SHP77 (cell line): ENCODE data around the gene CASR.
A peak's percentile ranks its signal among the peaks of the same experiment; 100 is the strongest.
"Not testable (repeated sequence)": the region's sequence is repeated elsewhere in the genome, so short reads cannot be mapped to it uniquely, and the experiment has no call there.

ENCODE experiments used
- DNase-seq, 2 experiments: peaks; one replicate each; lab custom pipeline; 2025; lab: John Stamatoyannopoulos, UW

The CASR gene, protein sequence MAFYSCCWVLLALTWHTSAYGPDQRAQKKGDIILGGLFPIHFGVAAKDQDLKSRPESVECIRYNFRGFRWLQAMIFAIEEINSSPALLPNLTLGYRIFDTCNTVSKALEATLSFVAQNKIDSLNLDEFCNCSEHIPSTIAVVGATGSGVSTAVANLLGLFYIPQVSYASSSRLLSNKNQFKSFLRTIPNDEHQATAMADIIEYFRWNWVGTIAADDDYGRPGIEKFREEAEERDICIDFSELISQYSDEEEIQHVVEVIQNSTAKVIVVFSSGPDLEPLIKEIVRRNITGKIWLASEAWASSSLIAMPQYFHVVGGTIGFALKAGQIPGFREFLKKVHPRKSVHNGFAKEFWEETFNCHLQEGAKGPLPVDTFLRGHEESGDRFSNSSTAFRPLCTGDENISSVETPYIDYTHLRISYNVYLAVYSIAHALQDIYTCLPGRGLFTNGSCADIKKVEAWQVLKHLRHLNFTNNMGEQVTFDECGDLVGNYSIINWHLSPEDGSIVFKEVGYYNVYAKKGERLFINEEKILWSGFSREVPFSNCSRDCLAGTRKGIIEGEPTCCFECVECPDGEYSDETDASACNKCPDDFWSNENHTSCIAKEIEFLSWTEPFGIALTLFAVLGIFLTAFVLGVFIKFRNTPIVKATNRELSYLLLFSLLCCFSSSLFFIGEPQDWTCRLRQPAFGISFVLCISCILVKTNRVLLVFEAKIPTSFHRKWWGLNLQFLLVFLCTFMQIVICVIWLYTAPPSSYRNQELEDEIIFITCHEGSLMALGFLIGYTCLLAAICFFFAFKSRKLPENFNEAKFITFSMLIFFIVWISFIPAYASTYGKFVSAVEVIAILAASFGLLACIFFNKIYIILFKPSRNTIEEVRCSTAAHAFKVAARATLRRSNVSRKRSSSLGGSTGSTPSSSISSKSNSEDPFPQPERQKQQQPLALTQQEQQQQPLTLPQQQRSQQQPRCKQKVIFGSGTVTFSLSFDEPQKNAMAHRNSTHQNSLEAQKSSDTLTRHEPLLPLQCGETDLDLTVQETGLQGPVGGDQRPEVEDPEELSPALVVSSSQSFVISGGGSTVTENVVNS

DNA sequence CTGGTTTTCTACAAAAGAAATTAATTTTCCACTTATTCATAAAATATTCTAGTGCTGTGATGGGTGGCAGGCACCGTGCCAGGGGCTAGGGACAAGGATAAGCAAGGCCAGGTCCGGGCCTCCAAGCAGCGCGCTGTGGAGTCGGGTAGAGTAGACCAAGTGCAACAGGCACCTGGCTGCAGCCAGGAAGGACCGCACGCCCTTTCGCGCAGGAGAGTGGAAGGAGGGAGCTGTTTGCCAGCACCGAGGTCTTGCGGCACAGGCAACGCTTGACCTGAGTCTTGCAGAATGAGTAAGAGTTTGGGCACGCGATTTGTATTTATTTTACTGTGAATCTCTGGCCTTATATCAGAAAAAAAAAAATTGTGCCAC lies at the start of gene CASR:
Gene CASR (plus strand): TSS at position 148 of the 372 bp plus-strand sequence. CDS start 70,522 bp downstream, outside the sequence.
- no peak for DNase-seq

GRCh38 chr3:122146466-122146865 lies 37.0 kb upstream of the CASR start:
- DNase-seq, result no peak

- no peak for DNase-seq
Measured at GRCh38 chr3:122148941-122149627, 34.4 kb upstream of the CASR start.

GRCh38 chr3:122151480-122151879 lies 32.0 kb upstream of the CASR start:
- DNase-seq, result no peak

DNA sequence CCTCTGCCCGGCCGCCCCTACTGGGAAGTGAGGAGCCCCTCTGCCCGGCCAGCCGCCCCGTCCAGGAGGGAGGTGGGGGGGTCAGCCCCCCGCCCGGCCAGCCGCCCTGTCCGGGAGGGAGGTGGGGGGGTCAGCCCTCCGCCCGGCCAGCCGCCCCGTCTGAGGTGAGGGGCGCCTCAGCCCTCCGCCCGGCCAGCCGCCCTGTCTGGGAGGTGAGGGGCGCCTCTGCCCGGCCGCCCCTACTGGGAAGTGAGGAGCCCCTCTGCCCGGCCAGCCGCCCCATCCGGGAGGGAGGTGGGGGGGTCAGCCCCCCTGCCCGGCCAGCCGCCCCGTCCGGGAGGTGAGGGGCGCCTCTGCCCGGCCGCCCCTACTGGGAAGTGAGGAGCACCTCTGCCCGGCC lies 18.5 kb upstream of the CASR start:
- DNase-seq, result not testable (repeated sequence)

DNA sequence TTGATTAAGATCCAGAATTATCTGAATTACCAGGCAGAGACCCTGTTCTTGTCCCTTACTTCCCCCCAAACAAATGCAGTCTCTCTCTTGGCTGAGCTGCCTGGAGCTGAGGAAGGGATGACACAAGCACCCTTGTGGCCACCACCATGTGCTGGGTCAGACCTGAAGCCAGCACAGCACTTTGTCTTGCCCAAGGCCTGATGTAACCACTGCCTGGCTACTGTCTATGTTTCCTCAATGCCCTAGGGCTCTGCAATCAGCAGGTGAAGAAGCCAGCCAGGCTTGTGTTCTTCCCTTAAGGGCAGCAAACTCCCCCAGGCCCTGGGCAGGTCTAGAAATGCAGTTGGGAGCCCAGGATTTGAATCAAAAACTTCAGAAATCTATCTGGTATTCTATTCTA lies 15.8 kb upstream of the CASR start:
- no peak for DNase-seq

GRCh38 chr3:122168044-122168443 lies 15.4 kb upstream of the CASR start:
- DNase-seq, result no peak

DNA sequence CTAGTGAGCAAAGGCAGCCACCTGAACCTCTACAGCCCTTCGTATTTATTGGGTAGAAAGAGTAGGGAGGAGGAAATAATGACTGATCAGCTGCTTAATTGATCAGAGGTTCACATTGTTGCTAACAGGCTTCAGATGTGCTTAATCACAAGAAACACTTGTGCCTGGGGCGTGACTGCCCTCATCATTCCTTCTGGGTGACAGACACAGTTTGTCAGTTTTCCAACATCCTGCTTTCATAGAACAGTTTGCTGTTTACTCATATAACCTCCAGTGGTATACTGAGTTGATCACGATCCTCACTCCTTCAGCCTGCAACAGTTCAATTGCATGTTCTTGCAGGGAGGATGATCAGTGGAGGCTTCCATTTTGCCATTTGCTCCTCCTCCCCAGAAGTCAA lies 13.6 kb upstream of the CASR start:
- DNase-seq, result no peak

GRCh38 chr3:122171361-122171760 lies 12.1 kb upstream of the CASR start:
- DNase-seq, result not testable (repeated sequence)

- DNase-seq, result no peak
Measured at GRCh38 chr3:122178711-122179110, 4.8 kb upstream of the CASR start.

DNA sequence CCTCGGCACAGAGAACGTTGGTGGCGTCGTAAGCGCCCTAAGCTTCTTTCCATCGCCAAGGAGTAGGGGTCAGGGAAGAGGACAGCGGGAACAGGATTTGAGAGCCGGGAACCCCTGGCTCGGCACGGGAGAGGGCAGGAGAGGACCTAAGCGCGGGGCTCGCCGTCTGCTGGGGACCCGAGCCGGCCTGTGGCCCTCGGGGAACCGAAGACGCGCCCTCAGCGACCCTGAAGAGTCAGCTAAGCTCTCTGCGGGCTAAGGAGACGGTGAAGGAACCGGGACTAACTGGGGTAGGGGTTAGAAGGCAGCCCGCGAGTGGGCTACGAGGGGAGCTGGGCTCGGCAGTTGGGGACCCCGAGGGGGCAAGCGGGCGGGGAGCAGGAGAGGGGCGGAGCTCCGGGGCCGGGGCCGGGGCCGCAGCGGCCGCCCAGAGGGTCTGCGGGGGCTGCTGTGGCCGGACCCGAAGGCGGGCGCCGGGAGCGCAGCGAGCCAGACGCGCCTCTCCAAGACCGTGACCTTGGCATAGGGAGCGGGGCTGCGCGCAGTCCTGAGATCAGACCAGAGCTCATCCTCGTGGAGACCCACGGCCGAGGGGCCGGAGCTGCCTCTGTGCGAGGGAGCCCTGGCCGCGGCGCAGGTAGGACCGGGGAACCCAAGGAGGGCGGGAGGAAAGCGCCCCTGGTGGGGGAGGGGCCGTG lies 574 bp downstream of the CASR start:
- no peak for DNase-seq

DNA sequence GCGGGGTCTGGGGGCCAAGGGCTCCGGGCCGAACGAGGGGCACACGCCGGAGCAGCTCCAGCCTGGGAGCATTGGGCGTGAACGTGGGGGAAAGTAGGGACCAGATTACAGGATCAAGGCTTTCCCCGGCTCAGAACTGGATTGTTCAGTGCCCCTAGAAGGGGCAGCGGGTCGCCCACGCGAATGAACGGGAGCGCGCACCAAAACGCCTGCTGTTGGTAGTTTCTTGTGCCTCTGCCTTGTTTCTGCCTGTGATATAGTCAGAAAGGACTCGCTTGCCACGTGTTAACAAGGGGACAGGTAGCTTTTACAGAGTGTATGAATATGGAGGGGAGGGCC lies 1.1 kb downstream of the CASR start:
- no peak for DNase-seq

GRCh38 chr3:122186372-122186771 lies 2.9 kb downstream of the CASR start:
- DNase-seq, result peak in 1 of 2 experiments; percentile 16

- DNase-seq, result no peak
Measured at GRCh38 chr3:122188737-122189136, 5.3 kb downstream of the CASR start.

GRCh38 chr3:122189357-122189756 lies 5.9 kb downstream of the CASR start:
- no peak for DNase-seq

DNA sequence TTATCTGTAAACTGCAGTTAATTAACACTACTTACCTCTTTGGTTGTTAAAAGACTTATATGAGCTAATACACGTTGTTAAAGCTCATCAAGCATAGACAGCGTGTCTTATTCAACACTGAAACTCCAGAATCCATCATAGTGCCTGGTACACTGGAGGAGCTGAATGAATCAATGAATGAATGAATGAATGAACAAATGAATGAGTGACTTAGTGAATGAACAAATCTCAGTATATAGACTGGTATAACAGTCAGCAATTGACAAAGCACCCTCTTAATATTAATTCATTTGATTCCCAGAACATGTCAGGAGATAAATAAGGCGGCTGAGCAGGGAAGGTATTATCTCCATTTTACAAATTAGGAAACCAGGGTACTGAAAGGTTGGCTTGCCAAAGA lies 7.1 kb downstream of the CASR start:
- DNase-seq, result no peak

GRCh38 chr3:122198966-122199365 lies 15.5 kb downstream of the CASR start:
- DNase-seq, result no peak

DNA sequence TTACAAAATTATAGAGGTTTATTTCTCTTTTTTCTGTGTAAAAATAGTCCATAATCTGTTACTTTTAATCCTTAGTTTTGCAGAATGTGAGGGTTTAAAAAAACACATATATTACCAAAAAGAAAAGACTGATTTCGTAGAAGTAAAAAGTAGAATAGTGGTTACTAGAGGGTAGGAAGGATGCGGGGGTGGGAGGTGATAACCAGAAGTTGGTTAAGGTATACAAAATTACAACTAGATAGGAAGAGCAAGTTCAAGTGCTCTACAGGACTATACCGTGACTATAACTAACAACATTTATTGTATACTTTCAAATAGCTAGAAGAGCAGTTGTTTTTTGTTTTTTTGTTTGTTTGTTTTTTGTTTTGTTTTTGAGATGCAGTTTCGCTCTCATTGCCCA lies 16.1 kb downstream of the CASR start:
- DNase-seq, result no peak

DNA sequence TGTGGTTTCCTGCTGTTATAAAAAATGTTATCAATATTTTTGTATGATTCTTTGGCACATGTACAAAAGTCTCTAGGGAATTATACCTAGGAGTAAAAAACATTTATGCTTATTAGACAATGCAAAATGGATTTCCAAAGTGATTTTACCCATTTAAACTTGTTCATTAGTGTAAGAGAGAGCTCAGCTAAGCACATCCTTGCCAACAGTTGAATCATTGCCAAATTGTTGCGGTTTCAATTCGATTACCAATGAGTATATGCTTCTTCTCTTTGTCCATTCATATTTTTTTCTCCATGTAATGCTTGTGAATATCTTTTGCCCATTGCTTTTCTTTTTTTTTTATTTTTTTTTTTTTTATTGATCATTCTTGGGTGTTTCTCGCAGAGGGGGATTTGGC lies 17.2 kb downstream of the CASR start:
- no peak for DNase-seq

GRCh38 chr3:122201476-122201875 lies 18.0 kb downstream of the CASR start:
- not testable (repeated sequence) for DNase-seq

DNA sequence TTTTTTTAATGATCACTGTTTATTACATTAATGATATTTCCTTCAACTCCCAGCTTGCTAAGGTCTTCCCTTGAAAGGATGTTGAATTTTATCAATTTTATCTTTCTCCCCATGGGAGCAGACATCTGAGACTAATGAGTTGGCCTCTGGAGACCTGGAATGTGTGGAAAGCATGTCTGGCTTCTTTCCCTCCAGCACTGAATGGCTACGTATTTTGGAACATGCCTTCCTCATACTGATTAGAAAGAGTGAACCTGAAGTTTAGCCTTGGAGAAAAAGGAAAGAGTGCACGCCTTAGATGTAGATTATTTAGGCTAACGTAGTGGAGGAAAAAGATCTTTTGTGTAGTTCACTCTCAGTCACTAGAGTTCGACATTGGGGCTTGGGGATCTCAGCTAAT lies 25.1 kb downstream of the CASR start:
- DNase-seq, result no peak

DNA sequence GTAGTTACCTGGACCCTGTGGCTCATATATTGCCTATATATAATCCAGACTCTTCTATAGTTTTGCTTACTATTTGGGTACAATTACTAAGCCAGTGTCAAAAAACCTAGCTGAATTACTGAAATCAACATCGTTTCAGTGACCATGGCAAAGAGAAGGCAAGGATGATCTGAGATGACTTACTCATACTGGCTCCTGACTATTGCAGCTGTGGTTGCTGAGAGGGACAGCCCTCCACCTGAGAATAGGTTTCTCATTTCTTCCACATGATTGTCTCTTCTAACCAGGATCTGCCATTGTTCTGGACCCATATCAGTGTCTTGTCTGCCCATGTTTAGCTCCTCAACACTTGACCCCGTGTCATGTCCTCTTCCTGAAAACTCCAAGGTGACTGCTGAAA lies 30.2 kb downstream of the CASR start:
- DNase-seq, result no peak
